Liver (tissue), 3 donors: Measurements from ENCODE around the gene DSCAM.

ENCODE experiments used
- ATF3 ChIP-seq: IDR thresholded peaks from 2 replicates; pipeline ENCODE4 v1.6.1; 2016; ENCODE audit warnings: antibody characterized with exemption
- CTCF ChIP-seq: fragments of 150-350 bp; IDR thresholded peaks from 2 replicates; pipeline ENCODE4 v1.5.1; 2017; ENCODE audit warnings: improper control_type of control experiment, low read depth, low read length; ENCODE audit not compliant: missing input control
- HNF4G ChIP-seq: IDR thresholded peaks from 2 replicates; pipeline ENCODE4 v1.6.1; 2016; ENCODE audit warnings: antibody characterized with exemption
- MAX ChIP-seq: IDR thresholded peaks from 2 replicates; pipeline ENCODE4 v1.6.1; 2016; ENCODE audit warnings: antibody characterized with exemption
- RAD21 ChIP-seq, 2 donors: IDR thresholded peaks; 2 replicates each; pipeline ENCODE4 v1.6.1; 2016; ENCODE audit warnings: antibody characterized with exemption in 2 of 2, mild to moderate bottlenecking in 2 of 2
- REST ChIP-seq: IDR thresholded peaks from 2 replicates; pipeline ENCODE4 v1.6.1; 2016; ENCODE audit warnings: antibody characterized with exemption, mild to moderate bottlenecking
- SP1 ChIP-seq: IDR thresholded peaks from 2 replicates; pipeline ENCODE4 v1.6.1; 2018; ENCODE audit warnings: antibody characterized with exemption, mild to moderate bottlenecking
- donor health status: healthy.
- donor health status: healthy.

GRCh38 chr21:40021558-40022351 lies 825.2 kb downstream of the DSCAM start:
- no peak for TF ChIP-seq CTCF
- no peak for TF ChIP-seq RAD21 (IDR thresholded peaks at IDR 0.05)
- no peak for TF ChIP-seq ATF3
- TF ChIP-seq MAX, result no peak
- no peak for TF ChIP-seq HNF4G
- no peak for TF ChIP-seq SP1
- TF ChIP-seq REST, result no peak
